NB4 (cell line): ENCODE data around the gene ZNF44.

Source experiments
- CTCF ChIP-seq: IDR thresholded peaks from one replicate; pipeline ENCODE4 v1.5.1; 2012; ENCODE audit warnings: low read depth, low read length
- MAX ChIP-seq: IDR thresholded peaks from 2 replicates; pipeline ENCODE4 v1.6.1; 2011; ENCODE audit warnings: low read depth, low read length
- MYC ChIP-seq: IDR thresholded peaks from 2 replicates; pipeline ENCODE4 v1.6.1; 2011; ENCODE audit warnings: low read depth, low read length
- POLR2A ChIP-seq: IDR thresholded peaks from 2 replicates; pipeline ENCODE4 v1.6.1; 2011; ENCODE audit warnings: mild to moderate bottlenecking; ENCODE audit not compliant: insufficient read length; ENCODE audit errors: extremely low read depth

- TF ChIP-seq CTCF (no peak), POLR2A (no peak), MYC (no peak), MAX (no peak)
These were observed 38.8 kb upstream of the ZNF44 start, which contains the start of gene ZNF563 for GRCh38 chr19:12333162-12334159.
